GM12878 (cell line): ENCODE data around the gene MAVS. TPM values are rescaled to one million over a fixed set of nuclear protein-coding genes. Genes with fewer than 3 reads are reported as not detected.

ENCODE experiments used
- ATAC-seq: fragments of 200-7000 bp; cut with Tn5 transposase; 3 replicates; pipeline ENCODE4 v1.9.1; 2020; ENCODE audit warnings: mild to moderate bottlenecking, moderate library complexity
- BruUV-seq: library from RNA; stranded (reverse); fragments of 400-500 nt; replicated peaks from 2 replicates; lab custom pipeline; 2021; lab: Mats Ljungman, UMichigan
- CTCF ChIA-PET: fragments of 300-600 bp; sonication (Branson Sonifier 250); formaldehyde crosslinking; extraction: SDS; loops from one replicate; lab custom pipeline; 2021; ENCODE audit warnings: inconsistent platforms; lab: Yijun Ruan, JAX
- POLR2A ChIA-PET: fragments of 350-600 bp; formaldehyde crosslinking; extraction: SDS; loops from one replicate; lab custom pipeline; 2021; ENCODE audit warnings: inconsistent platforms; lab: Charles Lee
- RAD21 ChIA-PET: fragments of 300-600 bp; sonication (Branson Sonifier 250); formaldehyde crosslinking; loops from one replicate; lab custom pipeline; 2023; ENCODE audit warnings: antibody characterized with exemption; ENCODE audit not compliant: unreplicated experiment; lab: Charles Lee
- SMC1A ChIA-PET: fragments of 300-600 bp; sonication (Branson Sonifier 250); formaldehyde crosslinking; loops from one replicate; lab custom pipeline; 2023; ENCODE audit not compliant: unreplicated experiment, uncharacterized antibody; lab: Charles Lee
- DNase-seq: peaks from one replicate; pipeline ENCODE4 v3.0.0-alpha.2; 2011; ENCODE audit warnings: low read depth, low spot score
- FAIRE-seq: peaks from 3 replicates; lab custom pipeline; 2011; peaks lifted over from hg19 to GRCh38; lab: Jason Lieb, UNC
- H2AFZ ChIP-seq: 2 replicates; pipeline ENCODE4 v1.6.0; 2011; ENCODE audit warnings: low read depth, low read length, control low read depth; ENCODE audit not compliant: control insufficient read depth
- H3K27ac ChIP-seq: 2 replicates; pipeline ENCODE4 v1.5.1; 2011; ENCODE audit warnings: control low read depth; ENCODE audit not compliant: control insufficient read depth, insufficient read depth
- H3K27me3 ChIP-seq, 2 experiments: replicated peaks in 1 of 2; 2 replicates each; pipeline versions ENCODE4 v1.6.0 to v1.6.1; 2011; ENCODE audit warnings: low read length in 1 of 2; ENCODE audit not compliant: control insufficient read depth in 2 of 2, insufficient read depth in 2 of 2
- H3K36me3 ChIP-seq, 2 experiments: 2 replicates each; pipeline ENCODE4 v1.5.1; 2011; ENCODE audit warnings: low read length in 1 of 2; ENCODE audit not compliant: control insufficient read depth in 2 of 2, insufficient read depth in 2 of 2
- H3K4me1 ChIP-seq: 2 replicates; pipeline ENCODE4 v1.6.1; 2011; ENCODE audit warnings: mild to moderate bottlenecking, low read length, moderate library complexity, mixed read lengths; ENCODE audit not compliant: control insufficient read depth, insufficient read depth
- H3K4me2 ChIP-seq: 2 replicates; pipeline ENCODE4 v1.6.0; 2011; ENCODE audit warnings: control low read depth; ENCODE audit not compliant: control insufficient read depth, insufficient read depth
- H3K4me3 ChIP-seq: fragments of 200-600 bp; sonication (generic); 2 replicates; pipeline ENCODE4 v1.5.1; 2016
- H3K79me2 ChIP-seq: 2 replicates; pipeline ENCODE4 v1.6.0; 2011; ENCODE audit warnings: low read length; ENCODE audit not compliant: control insufficient read depth, insufficient read depth
- H3K9ac ChIP-seq: 2 replicates; pipeline ENCODE4 v1.8.0; 2011; ENCODE audit warnings: low read length, control low read depth, mixed read lengths; ENCODE audit not compliant: control insufficient read depth, insufficient read depth
- H3K9me3 ChIP-seq: replicated peaks from 3 replicates; pipeline ENCODE4 v1.5.1; 2011; ENCODE audit warnings: mild to moderate bottlenecking, low read length; ENCODE audit not compliant: control insufficient read depth, insufficient read depth
- H4K20me1 ChIP-seq: 2 replicates; pipeline ENCODE4 v1.6.0; 2011; ENCODE audit not compliant: control insufficient read depth, insufficient read depth
- CREM ChIP-seq: IDR thresholded peaks from 2 replicates; pipeline ENCODE4 v1.6.1; 2014; ENCODE audit warnings: antibody characterized with exemption, low read depth
- CTCF ChIP-seq, 3 experiments: IDR thresholded peaks in 2 of 3; conservative IDR thresholded peaks in 1 of 3; 2 replicates each; pipeline ENCODE4 v1.5.1; 2011; ENCODE audit warnings: low read depth in 3 of 3, low read length in 3 of 3, mild to moderate bottlenecking in 3 of 3, control low read depth in 2 of 3, moderate library complexity in 2 of 3, inconsistent platforms in 1 of 3, mixed read lengths in 1 of 3; ENCODE audit not compliant: control insufficient read depth in 2 of 3, insufficient read depth in 1 of 3; ENCODE audit errors: extremely low read depth in 1 of 3
- NR2F1 ChIP-seq: fragments of 450-650 bp; conservative IDR thresholded peaks from 2 replicates; pipeline ENCODE4 v1.6.1; 2017; ENCODE audit warnings: mild to moderate bottlenecking
- WGBS: methylation state at CpG from one replicate; pipeline ENCODE4 v1.1.6; 2016; ENCODE audit warnings: low lambda C conversion rate; ENCODE audit not compliant: insufficient replicate concordance, insufficient coverage; ENCODE audit errors: missing lambda C conversion rate; 5-methylcytosine and 5-hydroxymethylcytosine counted together
- in situ Hi-C: fragments of 300-500 bp; cut with MboI; formaldehyde crosslinking; loops from 9 replicates; pipeline ENCODE4 v1.14.3; 2018; ENCODE audit warnings: mixed read lengths
- intact Hi-C: fragments of 100-400 bp; cut with micrococcal nuclease; formaldehyde crosslinking; loops from one replicate; pipeline ENCODE4 v1.14.2; 2022; ENCODE audit not compliant: unreplicated experiment
- polyA plus RNA-seq, 11 experiments: library from polyadenylated mRNA; depleted of rRNA in 4 of 11; unstranded in 6 of 11; stranded (reverse) in 5 of 11; fragments of >200 nt; fragmentation: Nextera tagmentation in 4 of 11; fragmentation: Illumina TruSeq in 1 of 11; extraction: Ambion mirVana in 4 of 11; extraction: Trizol in 1 of 11; gene quantifications; 1 replicate in 1 of 11; 2 replicates in 10 of 11; pipeline versions ENCODE4 v1.2.1 to v1.2.3, GENCODE V29; 2011 to 2016; ENCODE audit warnings: inconsistent platforms in 2 of 11, missing spikeins in 2 of 11, low read depth in 1 of 11
- total RNA-seq, 4 experiments: library from RNA; depleted of rRNA in 3 of 4; stranded (reverse); fragments of >200 nt in 3 of 4; fragmentation: Illumina TruSeq in 1 of 4; extraction: Trizol in 1 of 4; gene quantifications; 2 replicates each; pipeline versions ENCODE4 v1.2.1 to v1.2.3, GENCODE V29; 2013 to 2021

Gene MAVS
- total and polyA plus RNA-seq, 10 of the 15 experiments (the other 5 are each of a cell fraction or from before 2014, with no cell fraction given): 1.6 to 25.2 (median 12.6) TPM

- no peaks in the 10 kb centered on the region for H4K20me1 ChIP-seq
- FAIRE-seq: no peak
- WGBS: 79% methylated on average over 7 of the region's 7 CpGs
- no peak for TF ChIP-seq CREM
- TF ChIP-seq, all 136 proteins: peak for 0
- ChIA-PET RAD21 (no interaction called here), SMC1A (interaction anchor here (0.8 kb wide), 1 partner anchor 184 kb away, joined by 3 read pairs; no protein-coding TSS in a partner anchor), POLR2A (interaction anchor here (0.6 kb wide), 1 partner anchor 68 kb away, joined by 4 read pairs; no protein-coding TSS in a partner anchor), CTCF (interaction anchor here (0.8 to 2.9 kb wide), 3 partner anchors 29 to 39 kb away, joined by 4 to 12 read pairs (median 8); partner anchors contain the start of gene CENPB)
- Histone ChIP-seq H3K79me2 (peaks cover 7% of the 10 kb centered on the region), H2AFZ (no peak overlapping the region), H3K9me3 (no peaks in the 10 kb centered on the region), H3K4me3 (no peak overlapping the region), H3K9ac (no peak overlapping the region), H3K27ac (no peak overlapping the region), H3K36me3 (peaks cover 5 to 9% of the 10 kb centered on the region in 2 experiments), H3K27me3 (no peaks in the 10 kb centered on the region), H3K4me1 (no peaks in the 10 kb centered on the region; the same call in 1 of the 2 replicates), H3K4me2 (no peak overlapping the region)
- in situ Hi-C loops: no loop called here
- ATAC-seq (no peak), DNase-seq (no peak)
- BruUV-seq: no TSS peak
- intact Hi-C loops: no loop called here
These were observed 21.1 kb upstream of the MAVS start for GRCh38 chr20:3825526-3825925.

- CTCF ChIA-PET: interaction anchor here (0.5 to 2.9 kb wide), 5 partner anchors 28 to 180 kb away, joined by 3 to 12 read pairs (median 4); partner anchors contain the start of gene CENPB
- Histone ChIP-seq H2AFZ (no peak overlapping the region), H3K4me1 (no peaks in the 10 kb centered on the region; the same call in 1 of the 2 replicates), H3K4me3 (no peak overlapping the region), H3K36me3 (peaks cover 5 to 9% of the 10 kb centered on the region in 2 experiments), H3K4me2 (no peak overlapping the region), H3K9me3 (no peaks in the 10 kb centered on the region), H3K27ac (no peak overlapping the region), H4K20me1 (no peaks in the 10 kb centered on the region), H3K9ac (no peak overlapping the region)
- intact Hi-C loops: no loop called here
- BruUV-seq: no TSS peak
- ATAC-seq (peak; percentile 52; the same call in 2 of the 3 replicates), FAIRE-seq (no peak), DNase-seq (no peak)
- SMC1A ChIA-PET: interaction anchor here (1.3 kb wide), 1 partner anchor 8 kb away, joined by 3 read pairs; no protein-coding TSS in a partner anchor
- POLR2A ChIA-PET: no interaction called here
- in situ Hi-C loops: no loop called here
- 22% methylated on average over 4 of the region's 4 CpGs for WGBS
- RAD21 ChIA-PET: interaction anchor here (0.6 to 1.3 kb wide), 2 partner anchors 40 to 76 kb away, joined by 3 to 4 read pairs; partner anchors contain the start of gene CENPB
- TF ChIP-seq NR2F1 (no peak), CTCF (IDR thresholded peaks at IDR 0.05 in 2 of 3, conservative IDR thresholded peaks at IDR 0.05 in 1 of 3; ENCODE audit: control insufficient read depth in 2 of 3, extremely low read depth in 1 of 3, insufficient read depth in 1 of 3, low read depth in 3 of 3, low read length in 3 of 3) (0 out of 6 replicates have a peak, but pooled peaks of 1 of the 3 experiments have one; percentile 5)
- TF ChIP-seq, all 136 proteins: peak for 1
- Histone ChIP-seq H3K79me2 (peaks cover 2% of the 10 kb centered on the region; the same call in 1 of the 2 replicates), H3K27me3 (no peaks in the 10 kb centered on the region)
These were observed 20.2 kb upstream of the MAVS start for GRCh38 chr20:3826420-3826819.
